Upper lobe of left lung (tissue), 6 donors: ENCODE results near the gene CYP1A1. TPM values are rescaled to one million over a fixed set of nuclear protein-coding genes. Genes with fewer than 3 reads are reported as not detected.

Experiments
- ATAC-seq, 2 donors: fragments of 200-7000 bp; cut with Tn5 transposase; one replicate each; pipeline ENCODE4 v1.9.1; 2022; ENCODE audit warnings: mild to moderate bottlenecking in 2 of 2, moderate library complexity in 2 of 2; ENCODE audit not compliant: low FRiP score in 2 of 2
- DNase-seq, 2 donors: peaks; one replicate each; pipeline ENCODE4 v3.0.0-alpha.2; 2019 to 2020
- H3K27ac ChIP-seq, 4 donors: fragments of 200-600 bp; sonication (generic); one replicate each; pipeline ENCODE4 v1.5.1; 2016 to 2019
- H3K27me3 ChIP-seq, 4 donors: fragments of 200-600 bp; sonication (generic); one replicate each; pipeline ENCODE4 v1.5.1; 2017 to 2019
- H3K36me3 ChIP-seq, 4 donors: fragments of 200-600 bp; sonication (generic); one replicate each; pipeline ENCODE4 v1.5.1; 2016 to 2019
- H3K4me1 ChIP-seq, 4 donors: fragments of 200-600 bp; sonication (generic); one replicate each; pipeline ENCODE4 v1.5.1; 2018 to 2019
- H3K4me3 ChIP-seq, 4 donors: fragments of 200-600 bp; sonication (generic); one replicate each; pipeline ENCODE4 v1.5.1; 2017 to 2019; ENCODE audit warnings: mild to moderate bottlenecking in 2 of 4, moderate library complexity in 1 of 4
- H3K9me3 ChIP-seq, 4 donors: fragments of 200-600 bp; sonication (generic); one replicate each; pipeline ENCODE4 v1.5.1; 2018 to 2019
- EP300 ChIP-seq, 4 donors: sonication (generic); formaldehyde crosslinking; IDR thresholded peaks; one replicate each; pipeline ENCODE4 v1.5.1; 2017; ENCODE audit warnings: antibody characterized with exemption in 4 of 4, control low read depth in 2 of 4
- POLR2A ChIP-seq, 4 donors: fragments of 450-650 bp; IDR thresholded peaks; one replicate each; pipeline ENCODE4 v1.5.1; 2016 to 2017; ENCODE audit warnings: antibody characterized with exemption in 4 of 4, mild to moderate bottlenecking in 2 of 4
- POLR2AphosphoS5 ChIP-seq, 2 donors: sonication (generic); formaldehyde crosslinking; IDR thresholded peaks; one replicate each; pipeline ENCODE4 v1.5.1; 2017; ENCODE audit warnings: antibody characterized with exemption in 2 of 2
- WGBS, 2 donors: methylation state at CpG; one replicate each; pipeline ENCODE4 v1.1.5; 2017 to 2018; 5-methylcytosine and 5-hydroxymethylcytosine counted together
- total RNA-seq, 6 donors: library from RNA; depleted of rRNA in 4 of 6; stranded (reverse); fragments of >200 nt in 4 of 6; gene quantifications; one replicate each; pipeline versions ENCODE4 v1.1.0 to v1.2.1, GENCODE V29; 2016 to 2021
- TF ChIP-seq, protein P1 (sequence below), 6 experiments: fragments of 450-650 bp in 4 of 6; fragments of 200-600 bp in 2 of 6; sonication (generic) in 2 of 6; IDR thresholded peaks; one replicate each; pipeline ENCODE4 v1.5.1; 2016 to 2019; ENCODE audit warnings: antibody characterized with exemption in 6 of 6
- donor health status: DM: no; HTN: no; CAD: no; lungs with moderate emphysema.
- donor health status: DM: no; HTN: yes; CAD: no; lungs with severe emphysema.

Gene CYP1A1
- total RNA-seq, 6 donors from 2014 or later, result 0.46 to 6.1 (median 0.92) TPM; not detected in 1

DNA sequence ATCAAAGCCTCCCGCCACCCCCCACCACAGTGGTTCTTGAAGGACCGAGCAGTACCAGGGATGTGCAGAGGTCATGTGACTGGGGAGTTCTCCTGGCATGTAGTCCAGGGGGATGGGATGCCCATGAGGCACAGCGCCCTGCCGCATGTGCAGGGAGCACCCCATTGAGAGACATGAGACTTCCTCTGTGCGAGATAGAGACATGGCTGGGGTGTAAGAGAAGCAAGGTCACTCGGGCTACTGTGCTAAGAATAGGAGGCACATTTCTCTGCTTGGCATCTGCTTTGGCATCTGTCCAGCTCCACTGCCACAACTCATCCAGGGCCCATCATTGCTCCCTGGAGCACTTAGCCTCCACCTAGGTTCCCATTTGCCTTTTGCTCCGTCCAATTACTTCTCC is 2.4 kb upstream of the CYP1A1 start:
- 74 to 75% methylated on average over 7 of the region's 7 CpGs for WGBS, 2 donors
- no peak for ATAC-seq
- no peaks in the 10 kb centered on the region for H3K27me3 ChIP-seq

DNA sequence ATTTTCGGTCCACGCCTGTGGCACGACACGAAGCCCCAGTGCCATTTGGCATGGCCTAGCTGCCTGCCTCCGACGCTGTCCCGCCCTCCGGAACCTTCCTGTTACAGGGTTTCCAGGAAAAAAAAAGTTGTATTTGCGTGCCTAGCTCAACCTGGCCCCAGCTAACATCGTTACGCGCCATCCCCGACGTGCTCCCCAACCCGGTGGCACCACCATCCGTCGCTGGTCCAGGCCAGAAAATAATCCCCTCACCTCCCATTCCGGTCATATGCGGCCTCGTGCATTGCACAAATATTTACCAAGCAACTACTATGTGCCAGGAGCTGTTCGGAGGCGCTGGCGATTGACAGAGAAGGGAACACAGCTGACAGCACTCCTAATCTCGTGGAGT is 1.4 kb upstream of the CYP1A1 start:
- H3K27ac ChIP-seq, result peak overlapping the region in 2 of 4 donors; percentile 65 to 87
- no peak for ATAC-seq
- WGBS, 2 donors, result 40 to 54% methylated on average over 18 to 24 of the region's 24 CpGs

More for the DNA sequence above, 2.4 kb upstream of the CYP1A1 start:
- Histone ChIP-seq H3K27ac (no peak overlapping the region), H3K4me3 (no peak overlapping the region), H3K36me3 (no peaks in the 10 kb centered on the region), H3K4me1 (peaks cover 12 to 24% (median 16%) of the 10 kb centered on the region in 4 donors), H3K9me3 (no peaks in the 10 kb centered on the region)
- no peak for DNase-seq
- no peak for TF ChIP-seq POLR2A (IDR thresholded peaks at IDR 0.05)
- TF ChIP-seq EP300 (IDR thresholded peaks at IDR 0.05), result no peak
- no peak for TF ChIP-seq POLR2AphosphoS5 (IDR thresholded peaks at IDR 0.05)
- TF ChIP-seq, protein P1, sequence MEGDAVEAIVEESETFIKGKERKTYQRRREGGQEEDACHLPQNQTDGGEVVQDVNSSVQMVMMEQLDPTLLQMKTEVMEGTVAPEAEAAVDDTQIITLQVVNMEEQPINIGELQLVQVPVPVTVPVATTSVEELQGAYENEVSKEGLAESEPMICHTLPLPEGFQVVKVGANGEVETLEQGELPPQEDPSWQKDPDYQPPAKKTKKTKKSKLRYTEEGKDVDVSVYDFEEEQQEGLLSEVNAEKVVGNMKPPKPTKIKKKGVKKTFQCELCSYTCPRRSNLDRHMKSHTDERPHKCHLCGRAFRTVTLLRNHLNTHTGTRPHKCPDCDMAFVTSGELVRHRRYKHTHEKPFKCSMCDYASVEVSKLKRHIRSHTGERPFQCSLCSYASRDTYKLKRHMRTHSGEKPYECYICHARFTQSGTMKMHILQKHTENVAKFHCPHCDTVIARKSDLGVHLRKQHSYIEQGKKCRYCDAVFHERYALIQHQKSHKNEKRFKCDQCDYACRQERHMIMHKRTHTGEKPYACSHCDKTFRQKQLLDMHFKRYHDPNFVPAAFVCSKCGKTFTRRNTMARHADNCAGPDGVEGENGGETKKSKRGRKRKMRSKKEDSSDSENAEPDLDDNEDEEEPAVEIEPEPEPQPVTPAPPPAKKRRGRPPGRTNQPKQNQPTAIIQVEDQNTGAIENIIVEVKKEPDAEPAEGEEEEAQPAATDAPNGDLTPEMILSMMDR (IDR thresholded peaks at IDR 0.05), result no peak

DNA sequence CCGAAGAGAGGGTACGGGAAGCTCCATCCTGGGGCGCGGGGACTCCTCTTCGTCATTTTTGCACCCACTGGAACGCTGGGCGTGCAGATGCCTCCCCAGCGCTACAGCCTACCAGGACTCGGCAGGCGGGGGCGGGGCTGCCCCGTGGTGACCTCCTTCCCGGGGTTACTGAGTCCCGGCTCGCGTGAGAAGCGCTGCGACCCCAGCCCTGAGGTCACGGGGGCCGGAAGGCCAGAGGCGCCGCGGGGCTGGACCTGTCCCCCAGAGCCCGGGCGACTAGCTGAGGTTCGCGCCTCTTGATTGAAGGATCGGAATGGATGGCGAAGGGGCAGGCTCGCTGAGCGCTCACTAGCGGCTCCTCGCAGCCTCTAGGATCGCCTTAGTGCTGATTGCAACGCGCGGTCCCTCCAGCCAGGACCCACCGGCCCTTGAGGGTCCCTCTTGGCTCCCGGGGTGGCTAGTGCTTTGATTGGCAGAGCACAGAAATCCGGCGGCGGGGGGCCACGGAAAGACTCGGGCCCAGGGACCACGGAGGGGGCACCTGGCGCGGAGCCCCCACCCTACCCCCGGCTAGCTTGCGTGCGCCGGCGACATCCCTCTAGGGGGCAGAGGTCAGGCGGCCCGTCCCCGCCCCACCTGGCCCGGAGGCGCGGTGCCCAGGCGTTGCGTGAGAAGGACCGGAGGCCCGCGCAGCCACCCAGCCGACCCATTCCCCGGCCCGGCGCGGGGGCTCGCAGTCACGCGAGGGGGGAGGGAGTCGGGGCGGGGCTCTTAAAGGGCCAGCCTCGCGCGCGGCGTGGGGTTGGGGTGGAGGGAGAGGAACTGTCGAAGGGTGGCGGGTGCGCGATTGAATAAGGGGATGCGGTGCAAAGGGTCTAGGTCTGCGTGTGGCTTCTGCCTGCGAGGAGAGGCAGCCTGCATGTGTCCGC is 781 bp upstream of the CYP1A1 start:
- peak overlapping the region; percentile 25 to 87 (median 60) for H3K27ac ChIP-seq
- ATAC-seq, result peak; percentile 67 to 74
- peak in 1 of 2 donors; percentile 51 for TF ChIP-seq POLR2AphosphoS5 (IDR thresholded peaks at IDR 0.05)
- TF ChIP-seq POLR2A (IDR thresholded peaks at IDR 0.05), result no peak
- TF ChIP-seq EP300 (IDR thresholded peaks at IDR 0.05), result peak in 2 of 4 donors; percentile 10 to 96

More for the DNA sequence above, 1.4 kb upstream of the CYP1A1 start:
- peaks cover 12 to 24% (median 16%) of the 10 kb centered on the region in 4 donors for H3K4me1 ChIP-seq
- no peak for DNase-seq
- H3K4me3 ChIP-seq, result peak overlapping the region; percentile 61 to 70 (median 66)
- H3K9me3 ChIP-seq, result no peaks in the 10 kb centered on the region
- no peaks in the 10 kb centered on the region for H3K27me3 ChIP-seq
- TF ChIP-seq, protein P1 (IDR thresholded peaks at IDR 0.05), result no peak
- TF ChIP-seq EP300 (IDR thresholded peaks at IDR 0.05), result no peak
- TF ChIP-seq POLR2AphosphoS5 (IDR thresholded peaks at IDR 0.05), result no peak
- TF ChIP-seq POLR2A (IDR thresholded peaks at IDR 0.05), result no peak
- no peaks in the 10 kb centered on the region for H3K36me3 ChIP-seq

DNA sequence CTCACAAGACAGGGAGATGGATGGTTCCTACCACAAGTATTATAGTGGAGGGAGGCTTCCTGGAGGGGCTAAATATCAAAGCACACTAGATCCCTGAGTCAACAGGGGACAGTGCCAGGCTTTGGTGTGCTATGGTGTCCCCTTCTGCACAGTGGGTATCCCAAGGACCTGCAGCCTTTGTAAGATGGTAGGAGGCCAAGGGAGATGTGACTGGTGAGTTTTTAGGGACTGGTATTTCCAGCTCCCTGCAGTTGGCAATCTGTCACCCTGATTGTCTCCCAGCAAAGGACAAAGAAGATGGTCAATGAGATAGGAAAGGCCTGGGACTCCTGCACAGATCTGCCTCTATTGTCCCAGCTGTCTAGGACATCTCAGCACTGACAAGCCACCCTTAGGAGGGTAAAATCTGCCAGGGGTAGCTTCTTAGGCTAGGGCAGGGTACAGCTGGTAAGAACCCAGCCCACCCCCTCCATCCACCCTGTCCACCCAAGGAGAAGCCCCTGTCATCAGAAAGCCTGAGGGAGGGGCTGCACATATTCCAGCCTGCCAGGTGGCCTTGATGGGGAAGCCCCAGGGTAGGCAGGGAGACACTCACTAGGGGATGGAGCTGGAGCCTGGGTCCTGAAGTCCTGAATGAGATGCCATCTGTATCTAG is 631 bp downstream of the CYP1A1 start:
- no peaks in the 10 kb centered on the region for H3K27me3 ChIP-seq
- TF ChIP-seq, protein P1 (IDR thresholded peaks at IDR 0.05), result no peak
- TF ChIP-seq POLR2AphosphoS5 (IDR thresholded peaks at IDR 0.05), result no peak
- H3K4me3 ChIP-seq, result no peak overlapping the region
- H3K9me3 ChIP-seq, result no peaks in the 10 kb centered on the region
- H3K36me3 ChIP-seq, result no peaks in the 10 kb centered on the region
- ATAC-seq, result no peak
- H3K4me1 ChIP-seq, result peaks cover 12 to 24% (median 16%) of the 10 kb centered on the region in 4 donors
- no peak for DNase-seq
- peak overlapping the region in 1 of 4 donors; percentile 87 for H3K27ac ChIP-seq

More for the DNA sequence above, 781 bp upstream of the CYP1A1 start:
- Histone ChIP-seq H3K36me3 (no peaks in the 10 kb centered on the region), H3K27me3 (no peaks in the 10 kb centered on the region), H3K9me3 (no peaks in the 10 kb centered on the region), H3K4me3 (peak overlapping the region; percentile 61 to 70 (median 66)), H3K4me1 (peaks cover 12 to 24% (median 16%) of the 10 kb centered on the region in 4 donors)
- 3 to 4% methylated on average over 25 to 42 of the region's 86 CpGs for WGBS, 2 donors
- DNase-seq, result peak; percentile 64 to 92

DNA sequence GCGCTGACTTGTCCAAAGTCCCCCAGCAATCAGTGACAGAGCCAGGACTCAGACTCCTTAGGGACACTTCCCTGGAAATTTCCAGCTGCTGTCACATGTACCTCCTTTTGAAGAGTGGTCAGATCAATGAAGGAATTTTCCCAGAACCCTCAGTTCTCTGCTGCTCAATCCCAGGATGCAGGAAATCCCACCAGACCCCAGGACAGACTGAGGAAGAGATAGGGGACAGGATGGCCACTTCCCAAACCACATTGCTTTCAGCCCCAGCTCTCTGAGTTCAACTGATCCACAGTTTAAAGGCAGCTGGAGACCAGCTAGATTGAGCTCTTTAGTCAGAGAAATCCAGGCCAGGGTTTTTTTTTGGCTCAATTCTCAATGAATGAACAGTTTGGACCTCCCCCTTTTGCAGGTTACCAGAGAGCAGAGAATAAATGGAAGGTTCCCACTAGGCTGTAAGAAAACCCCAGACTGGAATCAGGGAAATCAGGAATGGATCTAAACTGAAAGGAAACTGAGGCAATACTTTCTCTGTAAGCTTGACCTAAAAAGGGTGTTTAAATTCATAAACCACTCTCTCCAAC is 1.5 kb downstream of the CYP1A1 start:
- H3K9me3 ChIP-seq, result no peaks in the 10 kb centered on the region
- H3K27me3 ChIP-seq, result no peaks in the 10 kb centered on the region
- no peaks in the 10 kb centered on the region for H3K36me3 ChIP-seq
- H3K27ac ChIP-seq, result peak overlapping the region in 1 of 4 donors; percentile 87
- TF ChIP-seq EP300 (IDR thresholded peaks at IDR 0.05), result no peak
- TF ChIP-seq, protein P1 (IDR thresholded peaks at IDR 0.05), result no peak
- TF ChIP-seq POLR2AphosphoS5 (IDR thresholded peaks at IDR 0.05), result no peak
- no peak for TF ChIP-seq POLR2A (IDR thresholded peaks at IDR 0.05)
- H3K4me1 ChIP-seq, result peaks cover 12 to 24% (median 16%) of the 10 kb centered on the region in 4 donors
- no peak for ATAC-seq
- WGBS, 2 donors, result 71 to 92% methylated on average over 1 of the region's 1 CpG
- no peak overlapping the region for H3K4me3 ChIP-seq
- no peak for DNase-seq
